Testis (tissue), 3 donors: ENCODE data around the gene TRAF3IP3. TPM values are rescaled to one million over a fixed set of nuclear protein-coding genes. Genes with fewer than 3 reads are reported as not detected.

Experiments used
- DNase-seq: peaks from one replicate; pipeline ENCODE4 v3.0.0-alpha.2; 2019
- H3K27ac ChIP-seq, 2 donors: fragments of 200-600 bp; sonication (generic); one replicate each; pipeline ENCODE4 v1.5.1; 2019
- H3K27me3 ChIP-seq: fragments of 200-600 bp; sonication (generic); one replicate; pipeline ENCODE4 v1.5.1; 2019
- H3K36me3 ChIP-seq: fragments of 200-600 bp; sonication (generic); one replicate; pipeline ENCODE4 v1.5.1; 2017; ENCODE audit warnings: low read depth; ENCODE audit errors: missing control alignments
- H3K4me1 ChIP-seq: fragments of 200-600 bp; sonication (generic); one replicate; pipeline ENCODE4 v1.5.1; 2019
- H3K4me3 ChIP-seq, 2 donors: fragments of 200-600 bp; sonication (generic); one replicate each; pipeline ENCODE4 v1.5.1; 2017 to 2019
- H3K9me3 ChIP-seq: fragments of 200-600 bp; sonication (generic); one replicate; pipeline ENCODE4 v1.5.1; 2017
- POLR2A ChIP-seq: fragments of 450-650 bp; IDR thresholded peaks from one replicate; pipeline ENCODE4 v1.6.1; 2017; ENCODE audit warnings: antibody characterized with exemption, mild to moderate bottlenecking, moderate library complexity
- WGBS, 2 donors: methylation state at CpG; one replicate each; pipeline ENCODE4 v1.1.5; 2018; 5-methylcytosine and 5-hydroxymethylcytosine counted together
- intact Hi-C: fragments of 100-400 bp; cut with DNase I; formaldehyde crosslinking; loops from one replicate; pipeline ENCODE4 v1.15.1; 2023; ENCODE audit warnings: low total_unique reads
- polyA plus RNA-seq: library from polyadenylated mRNA; stranded (reverse); fragments of 350-450 nt; fragmentation: Illumina TruSeq; extraction: RNeasy Lipid Tissue Mini Kit (QIAGEN cat#74804); gene quantifications from one replicate; pipeline ENCODE4 v1.2.3, GENCODE V29; 2014; ENCODE audit warnings: low read depth, low replicate concordance; ENCODE audit not compliant: insufficient read depth
- total RNA-seq, 2 donors: library from RNA; depleted of rRNA; stranded (reverse); fragments of >200 nt; gene quantifications; one replicate each; pipeline ENCODE4 v1.2.3, GENCODE V29; 2016
- TF ChIP-seq, protein P1 (sequence below), 3 experiments: fragments of 450-650 bp in 2 of 3; fragments of 200-600 bp in 1 of 3; sonication (generic) in 1 of 3; IDR thresholded peaks; one replicate each; pipeline ENCODE4 v1.5.1; 2016 to 2019; ENCODE audit warnings: antibody characterized with exemption in 3 of 3, mild to moderate bottlenecking in 2 of 3, moderate library complexity in 1 of 3

The TRAF3IP3 gene
- total and polyA plus RNA-seq, 3 donors from 2014 or later: 0.63 to 9.2 (median 3.3) TPM

DNA sequence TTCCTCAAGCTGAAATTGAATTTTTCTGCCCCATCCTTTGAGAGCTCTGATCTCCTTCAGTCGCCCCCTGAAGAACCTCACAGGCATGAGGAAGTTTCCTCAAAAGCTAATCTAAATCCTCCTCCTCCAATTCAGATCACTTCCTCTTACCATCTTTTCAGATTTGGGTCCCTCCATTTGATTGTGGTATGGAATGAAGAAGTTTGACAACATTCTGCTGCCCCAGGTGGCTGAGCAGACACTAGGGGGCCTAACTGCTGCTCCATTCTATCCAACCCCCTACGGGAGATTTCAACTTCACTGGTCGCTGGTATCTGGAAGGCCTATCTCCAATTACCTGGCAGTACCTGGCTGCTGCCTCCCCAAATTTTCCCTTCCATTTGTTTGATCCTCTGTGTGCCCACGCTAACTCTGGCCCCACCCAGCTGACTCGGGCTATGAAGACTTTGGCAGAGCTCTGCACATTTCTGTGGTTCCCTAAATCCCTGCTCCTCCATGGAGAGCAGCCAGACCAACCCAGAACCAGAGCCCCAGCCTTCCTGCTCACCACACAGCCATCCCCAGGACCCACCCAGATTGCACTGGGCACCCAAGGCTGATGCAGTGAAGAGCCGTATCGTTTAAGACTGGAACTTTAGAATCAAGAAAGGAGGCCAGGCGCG is 42.3 kb downstream of the TRAF3IP3 start:
- Histone ChIP-seq H3K36me3 (no peaks in the 10 kb centered on the region), H3K27me3 (no peaks in the 10 kb centered on the region), H3K4me1 (peaks cover 24% of the 10 kb centered on the region), H3K4me3 (no peak overlapping the region), H3K9me3 (no peaks in the 10 kb centered on the region), H3K27ac (no peak overlapping the region)
- TF ChIP-seq, protein P1, sequence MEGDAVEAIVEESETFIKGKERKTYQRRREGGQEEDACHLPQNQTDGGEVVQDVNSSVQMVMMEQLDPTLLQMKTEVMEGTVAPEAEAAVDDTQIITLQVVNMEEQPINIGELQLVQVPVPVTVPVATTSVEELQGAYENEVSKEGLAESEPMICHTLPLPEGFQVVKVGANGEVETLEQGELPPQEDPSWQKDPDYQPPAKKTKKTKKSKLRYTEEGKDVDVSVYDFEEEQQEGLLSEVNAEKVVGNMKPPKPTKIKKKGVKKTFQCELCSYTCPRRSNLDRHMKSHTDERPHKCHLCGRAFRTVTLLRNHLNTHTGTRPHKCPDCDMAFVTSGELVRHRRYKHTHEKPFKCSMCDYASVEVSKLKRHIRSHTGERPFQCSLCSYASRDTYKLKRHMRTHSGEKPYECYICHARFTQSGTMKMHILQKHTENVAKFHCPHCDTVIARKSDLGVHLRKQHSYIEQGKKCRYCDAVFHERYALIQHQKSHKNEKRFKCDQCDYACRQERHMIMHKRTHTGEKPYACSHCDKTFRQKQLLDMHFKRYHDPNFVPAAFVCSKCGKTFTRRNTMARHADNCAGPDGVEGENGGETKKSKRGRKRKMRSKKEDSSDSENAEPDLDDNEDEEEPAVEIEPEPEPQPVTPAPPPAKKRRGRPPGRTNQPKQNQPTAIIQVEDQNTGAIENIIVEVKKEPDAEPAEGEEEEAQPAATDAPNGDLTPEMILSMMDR (IDR thresholded peaks at IDR 0.05): no peak
- TF ChIP-seq POLR2A: no peak
- DNase-seq: no peak
- intact Hi-C loops: no loop called here
- 87 to 90% methylated on average over 8 to 9 of the region's 9 CpGs for WGBS, 2 donors

DNA sequence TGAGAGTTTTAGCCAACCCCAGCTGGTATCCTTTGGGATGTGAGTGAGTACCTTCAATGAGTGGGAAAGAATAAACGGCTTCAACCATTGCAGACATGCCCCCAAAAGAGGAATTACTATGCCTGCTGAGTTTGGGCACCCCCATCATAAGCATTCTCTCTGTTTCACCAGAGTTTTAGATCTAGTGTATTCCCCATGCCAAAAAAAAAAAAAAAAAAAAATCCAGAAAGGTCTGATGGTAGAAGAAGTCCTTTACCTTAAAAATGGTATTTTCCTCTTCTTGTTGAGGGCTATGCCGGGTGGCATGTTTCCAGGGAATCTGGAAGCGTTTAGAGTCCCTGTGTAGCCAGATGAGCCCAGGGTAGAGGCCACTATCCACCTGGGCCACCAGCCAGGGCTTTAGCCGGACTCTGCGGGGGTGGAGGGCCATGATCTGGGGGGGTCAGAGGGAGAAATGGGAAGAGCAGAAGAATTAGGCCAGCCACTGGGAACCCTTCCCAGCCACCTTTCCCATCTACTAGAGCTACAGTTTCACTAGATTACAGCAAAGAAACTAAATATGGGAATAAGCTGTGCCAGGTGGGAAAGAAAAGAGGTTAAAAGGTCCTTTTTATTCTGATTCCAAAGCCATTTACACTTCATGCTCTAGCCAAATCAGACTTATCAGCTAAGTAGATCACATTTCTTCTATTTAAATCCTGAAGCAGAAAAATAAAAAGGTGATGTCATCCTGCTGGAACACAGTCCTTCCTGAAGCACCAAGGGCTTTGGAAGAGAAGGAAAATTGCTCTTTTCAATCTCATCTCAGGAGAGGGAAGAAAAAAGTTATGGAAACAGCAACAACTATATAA is 45.4 kb downstream of the TRAF3IP3 start:
- H3K27ac ChIP-seq: peak overlapping the region in 1 of 2 donors; percentile 21
- peak; percentile 58 for DNase-seq
- intact Hi-C loops: no loop called here

DNA sequence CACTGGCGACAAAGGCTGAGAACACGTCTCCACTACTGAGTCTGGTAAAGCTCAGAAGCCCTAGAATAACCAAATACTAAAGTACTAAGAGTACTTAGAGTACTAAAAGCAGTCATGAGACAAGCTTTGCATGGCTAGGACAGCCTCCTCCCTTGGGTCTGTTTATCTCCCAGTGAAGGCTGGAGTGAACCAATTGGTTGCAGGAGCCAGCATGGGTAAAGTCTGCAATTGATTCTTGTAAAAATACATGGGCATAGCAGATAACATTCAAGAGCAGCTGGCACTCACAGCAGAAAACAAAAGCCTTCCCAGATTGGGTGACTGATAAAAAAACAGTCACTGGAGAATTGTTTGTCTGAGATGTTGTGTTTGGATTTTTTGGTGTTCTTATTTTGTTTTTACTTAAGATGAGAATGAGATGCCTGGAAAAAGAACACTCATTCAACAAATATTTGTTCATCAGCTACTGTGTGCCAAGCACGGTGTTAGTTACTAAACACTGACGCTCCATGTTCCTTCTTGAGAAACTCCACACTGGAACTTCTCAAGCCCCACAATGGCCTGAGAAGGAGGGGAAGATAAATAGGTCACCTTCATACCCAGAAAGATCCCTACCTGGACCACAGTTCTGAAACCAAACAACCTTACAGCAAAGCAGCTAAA is 46.4 kb downstream of the TRAF3IP3 start:
- H3K9me3 ChIP-seq: no peaks in the 10 kb centered on the region
- H3K27ac ChIP-seq: peak overlapping the region; percentile 21 to 22
- peaks cover 17% of the 10 kb centered on the region for H3K4me1 ChIP-seq
- no peak overlapping the region for H3K4me3 ChIP-seq
- H3K27me3 ChIP-seq: no peaks in the 10 kb centered on the region
- DNase-seq: peak; percentile 43
- no peaks in the 10 kb centered on the region for H3K36me3 ChIP-seq
- TF ChIP-seq POLR2A: no peak
- TF ChIP-seq, protein P1 (IDR thresholded peaks at IDR 0.05): no peak
- WGBS, 2 donors: 49 to 56% methylated on average over 4 of the region's 4 CpGs
- intact Hi-C loops: no loop called here

More for the DNA sequence above, 45.4 kb downstream of the TRAF3IP3 start:
- no peak overlapping the region for H3K4me3 ChIP-seq
- no peaks in the 10 kb centered on the region for H3K9me3 ChIP-seq
- peaks cover 17% of the 10 kb centered on the region for H3K4me1 ChIP-seq
- WGBS, 2 donors: 44 to 53% methylated on average over 5 of the region's 5 CpGs
- TF ChIP-seq, protein P1 (IDR thresholded peaks at IDR 0.05): no peak
- no peak for TF ChIP-seq POLR2A
- H3K36me3 ChIP-seq: no peaks in the 10 kb centered on the region
- no peaks in the 10 kb centered on the region for H3K27me3 ChIP-seq

DNA sequence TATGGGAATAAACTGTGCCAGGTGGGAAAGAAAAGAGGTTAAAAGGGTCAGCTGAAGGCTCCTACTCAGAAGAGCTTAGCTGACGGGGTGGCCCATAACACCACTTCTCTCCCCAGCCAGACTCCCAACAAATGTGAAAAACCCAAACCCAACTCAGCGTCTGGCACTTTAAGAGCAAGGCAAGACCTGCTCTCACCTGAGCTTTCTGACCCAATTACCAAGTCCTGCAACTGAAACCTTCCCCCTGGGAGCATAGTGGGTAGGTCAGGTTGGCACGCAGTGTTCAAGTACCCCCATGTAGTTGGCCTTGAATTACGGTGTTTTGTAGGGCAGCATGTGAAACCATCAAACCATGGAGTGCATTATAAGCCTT is 46.9 kb downstream of the TRAF3IP3 start:
- TF ChIP-seq, protein P1 (IDR thresholded peaks at IDR 0.05): no peak
- no peak for TF ChIP-seq POLR2A
- H3K4me1 ChIP-seq: peaks cover 17% of the 10 kb centered on the region
- intact Hi-C loops: no loop called here
- no peaks in the 10 kb centered on the region for H3K27me3 ChIP-seq
- no peak overlapping the region for H3K4me3 ChIP-seq
- H3K27ac ChIP-seq: no peak overlapping the region
- no peaks in the 10 kb centered on the region for H3K36me3 ChIP-seq
- WGBS, 2 donors: 87 to 90% methylated on average over 4 of the region's 4 CpGs
- DNase-seq: no peak
- no peaks in the 10 kb centered on the region for H3K9me3 ChIP-seq
